ENCODE results near the gene RTN3.

- TF ChIP-seq POLR2AphosphoS5 (IDR thresholded peaks at IDR 0.05), result no peak
- TF ChIP-seq, protein P1, sequence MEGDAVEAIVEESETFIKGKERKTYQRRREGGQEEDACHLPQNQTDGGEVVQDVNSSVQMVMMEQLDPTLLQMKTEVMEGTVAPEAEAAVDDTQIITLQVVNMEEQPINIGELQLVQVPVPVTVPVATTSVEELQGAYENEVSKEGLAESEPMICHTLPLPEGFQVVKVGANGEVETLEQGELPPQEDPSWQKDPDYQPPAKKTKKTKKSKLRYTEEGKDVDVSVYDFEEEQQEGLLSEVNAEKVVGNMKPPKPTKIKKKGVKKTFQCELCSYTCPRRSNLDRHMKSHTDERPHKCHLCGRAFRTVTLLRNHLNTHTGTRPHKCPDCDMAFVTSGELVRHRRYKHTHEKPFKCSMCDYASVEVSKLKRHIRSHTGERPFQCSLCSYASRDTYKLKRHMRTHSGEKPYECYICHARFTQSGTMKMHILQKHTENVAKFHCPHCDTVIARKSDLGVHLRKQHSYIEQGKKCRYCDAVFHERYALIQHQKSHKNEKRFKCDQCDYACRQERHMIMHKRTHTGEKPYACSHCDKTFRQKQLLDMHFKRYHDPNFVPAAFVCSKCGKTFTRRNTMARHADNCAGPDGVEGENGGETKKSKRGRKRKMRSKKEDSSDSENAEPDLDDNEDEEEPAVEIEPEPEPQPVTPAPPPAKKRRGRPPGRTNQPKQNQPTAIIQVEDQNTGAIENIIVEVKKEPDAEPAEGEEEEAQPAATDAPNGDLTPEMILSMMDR (IDR thresholded peaks at IDR 0.05), result no peak
Measured at GRCh38 chr11:63770763-63771162, 89.5 kb downstream of the RTN3 start.

Data from upper lobe of left lung (tissue), 4 donors.